Transverse colon (tissue), 4 donors: ENCODE data around the gene IL9R.
"Not testable (repeated sequence)": the region's sequence is repeated elsewhere in the genome, so short reads cannot be mapped to it uniquely, and the experiment has no call there.

Experiments
- POLR2A ChIP-seq: fragments of 450-650 bp; IDR thresholded peaks from one replicate; pipeline ENCODE4 v1.6.1; 2016; ENCODE audit warnings: antibody characterized with exemption, mild to moderate bottlenecking, moderate library complexity
- POLR2AphosphoS5 ChIP-seq, 3 donors: sonication (generic); formaldehyde crosslinking; IDR thresholded peaks; one replicate each; pipeline ENCODE4 v1.6.1; 2016; ENCODE audit warnings: antibody characterized with exemption in 3 of 3
- TF ChIP-seq, protein P1 (sequence below), 5 experiments: fragments of 200-600 bp in 3 of 5; fragments of 450-650 bp in 2 of 5; sonication (generic) in 3 of 5; IDR thresholded peaks; 1 replicate in 2 of 5; 2 replicates in 3 of 5; pipeline ENCODE4 v1.5.1; 2016 to 2017; ENCODE audit warnings: antibody characterized with exemption in 5 of 5, inconsistent platforms in 3 of 5, mild to moderate bottlenecking in 2 of 5, moderate library complexity in 1 of 5

- not testable (repeated sequence) for TF ChIP-seq POLR2A; POLR2AphosphoS5 (IDR thresholded peaks at IDR 0.05)
- TF ChIP-seq, protein P1, sequence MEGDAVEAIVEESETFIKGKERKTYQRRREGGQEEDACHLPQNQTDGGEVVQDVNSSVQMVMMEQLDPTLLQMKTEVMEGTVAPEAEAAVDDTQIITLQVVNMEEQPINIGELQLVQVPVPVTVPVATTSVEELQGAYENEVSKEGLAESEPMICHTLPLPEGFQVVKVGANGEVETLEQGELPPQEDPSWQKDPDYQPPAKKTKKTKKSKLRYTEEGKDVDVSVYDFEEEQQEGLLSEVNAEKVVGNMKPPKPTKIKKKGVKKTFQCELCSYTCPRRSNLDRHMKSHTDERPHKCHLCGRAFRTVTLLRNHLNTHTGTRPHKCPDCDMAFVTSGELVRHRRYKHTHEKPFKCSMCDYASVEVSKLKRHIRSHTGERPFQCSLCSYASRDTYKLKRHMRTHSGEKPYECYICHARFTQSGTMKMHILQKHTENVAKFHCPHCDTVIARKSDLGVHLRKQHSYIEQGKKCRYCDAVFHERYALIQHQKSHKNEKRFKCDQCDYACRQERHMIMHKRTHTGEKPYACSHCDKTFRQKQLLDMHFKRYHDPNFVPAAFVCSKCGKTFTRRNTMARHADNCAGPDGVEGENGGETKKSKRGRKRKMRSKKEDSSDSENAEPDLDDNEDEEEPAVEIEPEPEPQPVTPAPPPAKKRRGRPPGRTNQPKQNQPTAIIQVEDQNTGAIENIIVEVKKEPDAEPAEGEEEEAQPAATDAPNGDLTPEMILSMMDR (IDR thresholded peaks at IDR 0.05) = not testable (repeated sequence)
Observed at GRCh38 chrX:156023002-156023401, 25.5 kb downstream of the IL9R start.
